ENCODE data around the gene ZNF205. TPM values are rescaled to one million over a fixed set of nuclear protein-coding genes. Genes with fewer than 3 reads are reported as not detected.

ZNF205 gene
- total RNA-seq = 12.5 and 13.8 TPM in 2 replicates

DNA sequence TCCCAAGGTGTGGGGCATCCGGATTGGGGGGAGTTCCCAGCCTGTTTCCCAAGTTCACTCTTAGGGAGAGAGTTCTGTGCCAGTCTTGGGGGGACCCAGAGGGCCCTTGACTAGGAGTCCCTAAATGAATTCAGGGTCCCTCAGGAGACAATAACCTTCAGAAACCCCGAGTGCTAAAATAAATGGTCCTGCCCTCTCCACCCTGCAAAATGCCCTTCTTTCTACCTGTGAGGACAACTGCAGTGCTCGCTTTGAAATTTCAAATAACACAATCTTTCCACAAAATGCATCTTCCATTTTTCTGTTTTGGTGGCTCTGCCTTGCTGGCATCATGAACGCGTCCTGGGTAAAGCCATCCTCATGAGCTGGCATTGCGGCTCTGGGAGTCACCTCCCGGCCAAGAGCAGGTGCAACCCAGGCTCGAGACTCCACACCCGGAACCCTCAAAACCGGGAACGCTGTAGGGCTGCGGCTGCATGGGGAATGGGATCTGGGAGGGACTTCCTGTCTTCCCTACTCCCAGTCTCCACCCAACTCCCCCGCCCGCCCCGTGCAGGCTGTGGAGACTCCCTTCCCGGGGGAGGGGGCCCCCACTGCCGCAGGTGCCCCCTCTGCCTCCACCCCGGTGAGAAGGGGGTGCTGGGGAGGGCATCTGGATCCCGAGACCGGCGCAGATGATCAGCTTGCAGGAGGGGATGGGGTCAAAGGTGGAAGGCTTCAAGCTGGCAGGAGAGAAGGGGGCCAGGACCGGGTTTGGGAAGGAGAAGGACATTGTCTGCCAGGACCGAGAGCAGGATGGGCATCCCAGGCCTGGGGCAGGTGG is at the start of gene ZNF205:
ZNF205 (plus strand) TSS at position 529 of the 823 bp plus-strand sequence. CDS start 845 bp downstream, outside the sequence.

GRCh38 chr16:3065069-3065741 is 47.2 kb upstream of the ZNF205 start, which contains the start of gene IL32:
Gene IL32 (plus strand): TSS chr16:3065640. CDS start chr16:3065812, 172 bp downstream.

GRCh38 chr16:3098459-3099394 is 13.7 kb upstream of the ZNF205 start, which contains the start of gene ZSCAN10:
Gene ZSCAN10 (minus strand): TSS chr16:3099294. CDS start chr16:3092937, 6,357 bp downstream.

DNA sequence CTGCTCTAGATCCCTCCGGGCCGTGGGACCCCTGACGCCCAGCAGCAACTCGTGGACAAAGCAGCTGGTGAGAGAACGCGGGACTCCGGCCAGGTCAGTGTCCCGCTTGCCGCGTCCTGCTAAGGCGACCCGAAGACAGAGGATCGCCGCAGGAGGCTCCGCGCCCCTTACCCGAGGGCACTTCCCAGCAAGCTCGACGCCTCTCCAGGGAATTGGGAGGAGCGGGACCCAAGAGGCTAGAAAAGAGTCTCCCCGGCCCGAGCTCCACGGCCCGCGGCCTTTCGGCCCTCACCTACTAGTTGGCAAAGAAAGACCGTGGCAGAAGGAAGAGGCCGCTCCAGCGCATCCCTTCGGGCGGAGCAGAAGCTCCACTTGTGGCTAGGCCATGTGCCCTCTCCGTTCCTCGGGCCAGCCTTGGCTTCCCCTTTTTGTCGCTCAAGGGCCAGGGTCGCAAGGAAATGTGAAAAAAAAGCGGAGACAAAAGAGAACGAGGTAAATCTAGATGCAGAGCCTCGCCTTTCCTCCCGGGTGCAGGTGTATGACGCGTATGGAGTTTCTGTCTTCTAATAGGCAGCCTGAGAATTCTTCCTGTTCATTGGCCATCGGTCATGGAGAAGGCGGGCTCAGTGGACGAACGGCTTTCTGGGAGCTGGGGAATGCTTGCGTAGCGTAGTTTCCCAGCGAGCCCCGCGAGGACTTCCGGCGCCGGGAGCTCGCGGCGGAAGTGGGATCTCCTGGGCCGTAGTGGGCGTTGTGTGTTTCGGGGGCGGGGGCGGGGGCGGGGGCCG is 22.1 kb downstream of the ZNF205 start, which contains the start of gene ZNF213:
ZNF213 (plus strand) TSS at position 692 of the 788 bp plus-strand sequence. CDS start 2,252 bp downstream, outside the sequence.

Other genes starting within 250 kb of the ZNF205 start
- gene FLYWCH2, start 229.4 kb upstream of the ZNF205 start, total RNA-seq = 45.1 and 91.6 TPM in 2 replicates
- 38.3 and 41.2 TPM in 2 replicates for gene FLYWCH1, start 200.7 kb upstream of the ZNF205 start, total RNA-seq
- under 0.01 TPM in 1 of 2 replicates, not detected in the other for gene KREMEN2, start 148.3 kb upstream of the ZNF205 start, total RNA-seq
- gene PAQR4, start 143.2 kb upstream of the ZNF205 start, total RNA-seq = 1.7 and 8.1 TPM in 2 replicates
- 0.56 and 12.8 TPM in 2 replicates for gene PKMYT1, start 132.1 kb upstream of the ZNF205 start, total RNA-seq
- gene CLDN9, start 99.7 kb upstream of the ZNF205 start, total RNA-seq = not detected in 2 replicates
- gene CLDN6, start 94.4 kb upstream of the ZNF205 start, total RNA-seq = 0.19 TPM in 1 of 2 replicates, not detected in the other
- 258 and 401 TPM in 2 replicates for gene TNFRSF12A, start 92.2 kb upstream of the ZNF205 start, total RNA-seq
- 7.1 and 10.4 TPM in 2 replicates for gene HCFC1R1, start 88.6 kb upstream of the ZNF205 start, total RNA-seq
- gene THOC6, start 88.6 kb upstream of the ZNF205 start, total RNA-seq = 18.0 and 30.1 TPM in 2 replicates
- 0.38 and 0.56 TPM in 2 replicates for gene BICDL2, start 75.6 kb upstream of the ZNF205 start, total RNA-seq
- gene MMP25, start 66.0 kb upstream of the ZNF205 start, total RNA-seq = under 0.01 TPM in 1 of 2 replicates, not detected in the other
- 7.1 and 32.4 TPM in 2 replicates for gene IL32, start 46.9 kb upstream of the ZNF205 start, total RNA-seq
- not detected in 2 replicates for gene ZSCAN10, start 13.3 kb upstream of the ZNF205 start, total RNA-seq
- gene ZNF213, start 22.4 kb downstream of the ZNF205 start, total RNA-seq = 5.1 and 5.9 TPM in 2 replicates
- not detected in 2 replicates for gene OR1F1, start 75.6 kb downstream of the ZNF205 start, total RNA-seq
- 9.3 and 11.1 TPM in 2 replicates for gene ZNF200, start 122.6 kb downstream of the ZNF205 start, total RNA-seq
- under 0.01 TPM in 1 of 2 replicates, not detected in the other for gene MEFV, start 144.0 kb downstream of the ZNF205 start, total RNA-seq
- gene ZNF263, start 170.9 kb downstream of the ZNF205 start, total RNA-seq = 36.0 and 44.8 TPM in 2 replicates
- 6.5 and 8.7 TPM in 2 replicates for gene TIGD7, start 192.8 kb downstream of the ZNF205 start, total RNA-seq
- 16.1 and 17.2 TPM in 2 replicates for gene ZNF75A, start 192.9 kb downstream of the ZNF205 start, total RNA-seq
- under 0.01 and 0.19 TPM in 2 replicates for gene OR2C1, start 243.3 kb downstream of the ZNF205 start, total RNA-seq